Measurements from ENCODE around the gene LDB2.
"Not testable (repeated sequence)": the region's sequence is repeated elsewhere in the genome, so short reads cannot be mapped to it uniquely, and the experiment has no call there.

Gene LDB2

DNA sequence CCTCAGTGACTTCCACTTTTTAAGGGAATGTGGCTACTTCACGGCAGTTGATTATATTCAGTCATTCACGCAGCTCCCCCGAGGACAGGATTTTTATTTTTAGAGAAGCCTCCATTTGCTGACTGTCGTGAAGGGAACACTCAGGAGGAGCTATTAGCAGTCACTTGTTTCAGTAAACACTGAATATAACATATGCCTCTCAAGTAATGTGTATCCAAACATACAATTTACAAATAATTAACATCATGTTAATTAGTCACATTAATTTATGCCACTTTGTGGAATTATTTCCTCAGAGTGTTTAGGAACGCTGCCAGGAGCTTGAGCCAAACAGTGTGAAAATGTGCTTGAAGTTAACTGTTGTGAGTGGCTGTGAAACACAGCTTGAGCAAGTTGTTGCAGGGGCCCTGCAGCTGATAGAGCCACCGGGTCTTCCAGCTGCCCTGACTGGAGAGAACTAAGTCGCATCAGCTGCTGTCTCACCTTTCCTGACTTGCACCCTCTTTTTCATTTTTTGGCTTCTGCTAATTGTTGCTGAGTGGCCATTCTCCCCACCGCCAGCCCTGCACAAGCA lies 245.6 kb downstream of the LDB2 start:
- Histone ChIP-seq H3K36me3 (ENCODE audit: control insufficient read depth in 2 of 2, insufficient read depth in 2 of 2, low read length in 2 of 2) (no peaks in the 10 kb centered on the region), H3K9ac (ENCODE audit: low read depth in 1 of 2, low read length in 2 of 2) (no peak overlapping the region), H3K27me3 (ENCODE audit: control insufficient read depth in 2 of 2, insufficient read depth in 2 of 2, low read length in 2 of 2) (no peaks in the 10 kb centered on the region), H3K27ac (ENCODE audit: low read depth in 2 of 2, low read length in 2 of 2) (no peak overlapping the region), H3K4me3 (ENCODE audit: low read length in 2 of 2) (no peak overlapping the region), H3K4me1 (ENCODE audit: control insufficient read depth in 2 of 2, insufficient read depth in 2 of 2, low read length in 2 of 2) (no peaks in the 10 kb centered on the region), H3K9me3 (ENCODE audit: control insufficient read depth in 2 of 2, low read length in 2 of 2) (no peaks in the 10 kb centered on the region)

GRCh38 chr4:16646459-16646858 lies 252.0 kb downstream of the LDB2 start:
- no peak overlapping the region for H3K27ac ChIP-seq (ENCODE audit: low read depth in 2 of 2, low read length in 2 of 2)
- no peak overlapping the region for H3K4me3 ChIP-seq (ENCODE audit: low read length in 2 of 2)
- H3K9ac ChIP-seq (ENCODE audit: low read depth in 1 of 2, low read length in 2 of 2): no peak overlapping the region
- no peaks in the 10 kb centered on the region for H3K27me3 ChIP-seq (ENCODE audit: control insufficient read depth in 2 of 2, insufficient read depth in 2 of 2, low read length in 2 of 2)
- H3K4me1 ChIP-seq (ENCODE audit: control insufficient read depth in 2 of 2, insufficient read depth in 2 of 2, low read length in 2 of 2): no peaks in the 10 kb centered on the region
- no peaks in the 10 kb centered on the region for H3K36me3 ChIP-seq (ENCODE audit: control insufficient read depth in 2 of 2, insufficient read depth in 2 of 2, low read length in 2 of 2)
- no peaks in the 10 kb centered on the region for H3K9me3 ChIP-seq (ENCODE audit: control insufficient read depth in 2 of 2, low read length in 2 of 2)

DNA sequence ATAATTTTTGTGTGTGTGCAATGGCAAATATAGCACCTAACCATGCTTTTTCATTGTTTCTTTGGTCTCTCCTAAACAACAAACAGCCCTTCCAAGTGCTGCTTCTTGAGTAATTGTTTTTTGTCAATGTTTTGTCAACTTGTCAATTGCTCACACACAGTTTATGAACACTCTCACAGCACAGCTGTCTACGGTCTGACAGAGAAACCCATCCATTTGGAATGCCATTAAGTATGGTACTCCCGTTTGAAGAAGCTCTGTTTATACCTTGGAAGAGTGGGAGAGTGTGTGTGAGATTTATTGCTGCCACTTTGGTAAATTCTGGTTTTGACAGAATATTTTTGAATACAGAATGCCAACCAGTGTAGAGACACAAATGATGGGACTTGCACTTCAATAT lies 254.6 kb downstream of the LDB2 start:
- Histone ChIP-seq H3K4me3 (ENCODE audit: low read length in 2 of 2) (no peak overlapping the region), H3K4me1 (ENCODE audit: control insufficient read depth in 2 of 2, insufficient read depth in 2 of 2, low read length in 2 of 2) (no peaks in the 10 kb centered on the region), H3K9ac (ENCODE audit: low read depth in 1 of 2, low read length in 2 of 2) (no peak overlapping the region), H3K9me3 (ENCODE audit: control insufficient read depth in 2 of 2, low read length in 2 of 2) (no peaks in the 10 kb centered on the region), H3K27ac (ENCODE audit: low read depth in 2 of 2, low read length in 2 of 2) (no peak overlapping the region), H3K36me3 (ENCODE audit: control insufficient read depth in 2 of 2, insufficient read depth in 2 of 2, low read length in 2 of 2) (no peaks in the 10 kb centered on the region), H3K27me3 (ENCODE audit: control insufficient read depth in 2 of 2, insufficient read depth in 2 of 2, low read length in 2 of 2) (no peaks in the 10 kb centered on the region)

DNA sequence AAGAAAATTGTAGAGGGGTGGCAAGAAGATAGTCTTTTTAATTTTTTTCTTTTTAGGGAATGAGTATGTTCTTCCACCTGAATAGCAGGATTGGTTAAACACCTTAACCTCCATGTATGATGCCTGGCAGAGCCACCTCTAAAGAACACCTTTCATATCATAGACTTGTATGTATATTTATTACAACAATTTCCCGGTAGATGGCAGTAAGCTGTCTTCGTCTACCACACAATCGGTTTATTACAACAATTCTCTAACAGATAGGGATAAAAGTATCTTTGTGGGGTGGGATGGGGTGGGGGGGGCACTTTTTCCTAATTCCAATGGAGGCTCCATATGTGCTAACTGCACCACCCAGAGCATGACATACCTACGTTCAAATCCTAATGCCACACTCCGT lies 255.5 kb downstream of the LDB2 start:
- Histone ChIP-seq H3K27ac (ENCODE audit: low read depth in 2 of 2, low read length in 2 of 2) (no peak overlapping the region), H3K9me3 (ENCODE audit: control insufficient read depth in 2 of 2, low read length in 2 of 2) (no peaks in the 10 kb centered on the region), H3K9ac (ENCODE audit: low read depth in 1 of 2, low read length in 2 of 2) (no peak overlapping the region)

GRCh38 chr4:16641971-16642370 lies 256.5 kb downstream of the LDB2 start:
- H3K9me3 ChIP-seq (ENCODE audit: control insufficient read depth in 2 of 2, low read length in 2 of 2): no peaks in the 10 kb centered on the region
- H3K4me1 ChIP-seq (ENCODE audit: control insufficient read depth in 2 of 2, insufficient read depth in 2 of 2, low read length in 2 of 2): no peaks in the 10 kb centered on the region
- no peak overlapping the region for H3K9ac ChIP-seq (ENCODE audit: low read depth in 1 of 2, low read length in 2 of 2)
- H3K4me3 ChIP-seq (ENCODE audit: low read length in 2 of 2): no peak overlapping the region
- H3K36me3 ChIP-seq (ENCODE audit: control insufficient read depth in 2 of 2, insufficient read depth in 2 of 2, low read length in 2 of 2): no peaks in the 10 kb centered on the region
- no peaks in the 10 kb centered on the region for H3K27me3 ChIP-seq (ENCODE audit: control insufficient read depth in 2 of 2, insufficient read depth in 2 of 2, low read length in 2 of 2)
- H3K27ac ChIP-seq (ENCODE audit: low read depth in 2 of 2, low read length in 2 of 2): no peak overlapping the region

More for the DNA sequence above, 255.5 kb downstream of the LDB2 start:
- H3K4me1 ChIP-seq (ENCODE audit: control insufficient read depth in 2 of 2, insufficient read depth in 2 of 2, low read length in 2 of 2): no peaks in the 10 kb centered on the region
- H3K36me3 ChIP-seq (ENCODE audit: control insufficient read depth in 2 of 2, insufficient read depth in 2 of 2, low read length in 2 of 2): no peaks in the 10 kb centered on the region
- H3K4me3 ChIP-seq (ENCODE audit: low read length in 2 of 2): no peak overlapping the region
- no peaks in the 10 kb centered on the region for H3K27me3 ChIP-seq (ENCODE audit: control insufficient read depth in 2 of 2, insufficient read depth in 2 of 2, low read length in 2 of 2)

GRCh38 chr4:16636912-16637630 lies 261.4 kb downstream of the LDB2 start:
- Histone ChIP-seq H3K27ac (ENCODE audit: low read depth in 2 of 2, low read length in 2 of 2) (no peak overlapping the region), H3K36me3 (ENCODE audit: control insufficient read depth in 2 of 2, insufficient read depth in 2 of 2, low read length in 2 of 2) (no peaks in the 10 kb centered on the region), H3K27me3 (ENCODE audit: control insufficient read depth in 2 of 2, insufficient read depth in 2 of 2, low read length in 2 of 2) (no peaks in the 10 kb centered on the region), H3K9me3 (ENCODE audit: control insufficient read depth in 2 of 2, low read length in 2 of 2) (no peaks in the 10 kb centered on the region), H3K4me1 (ENCODE audit: control insufficient read depth in 2 of 2, insufficient read depth in 2 of 2, low read length in 2 of 2) (no peaks in the 10 kb centered on the region), H3K9ac (ENCODE audit: low read depth in 1 of 2, low read length in 2 of 2) (no peak overlapping the region), H3K4me3 (ENCODE audit: low read length in 2 of 2) (no peak overlapping the region)

GRCh38 chr4:16636304-16636703 lies 262.1 kb downstream of the LDB2 start:
- Histone ChIP-seq H3K27ac (ENCODE audit: low read depth in 2 of 2, low read length in 2 of 2) (no peak overlapping the region), H3K36me3 (ENCODE audit: control insufficient read depth in 2 of 2, insufficient read depth in 2 of 2, low read length in 2 of 2) (no peaks in the 10 kb centered on the region)

GRCh38 chr4:16629274-16629673 lies 269.2 kb downstream of the LDB2 start:
- H3K4me3 ChIP-seq (ENCODE audit: low read length in 2 of 2); H3K27ac ChIP-seq (ENCODE audit: low read depth in 2 of 2, low read length in 2 of 2); H3K27me3 ChIP-seq (ENCODE audit: control insufficient read depth in 2 of 2, insufficient read depth in 2 of 2, low read length in 2 of 2); H3K4me1 ChIP-seq (ENCODE audit: control insufficient read depth in 2 of 2, insufficient read depth in 2 of 2, low read length in 2 of 2); H3K9me3 ChIP-seq (ENCODE audit: control insufficient read depth in 2 of 2, low read length in 2 of 2); H3K9ac ChIP-seq (ENCODE audit: low read depth in 1 of 2, low read length in 2 of 2); H3K36me3 ChIP-seq (ENCODE audit: control insufficient read depth in 2 of 2, insufficient read depth in 2 of 2, low read length in 2 of 2): not testable (repeated sequence)

More at GRCh38 chr4:16636304-16636703, 262.1 kb downstream of the LDB2 start:
- no peaks in the 10 kb centered on the region for H3K27me3 ChIP-seq (ENCODE audit: control insufficient read depth in 2 of 2, insufficient read depth in 2 of 2, low read length in 2 of 2)
- H3K9me3 ChIP-seq (ENCODE audit: control insufficient read depth in 2 of 2, low read length in 2 of 2): no peaks in the 10 kb centered on the region
- H3K4me3 ChIP-seq (ENCODE audit: low read length in 2 of 2): no peak overlapping the region
- no peaks in the 10 kb centered on the region for H3K4me1 ChIP-seq (ENCODE audit: control insufficient read depth in 2 of 2, insufficient read depth in 2 of 2, low read length in 2 of 2)
- no peak overlapping the region for H3K9ac ChIP-seq (ENCODE audit: low read depth in 1 of 2, low read length in 2 of 2)

DNA sequence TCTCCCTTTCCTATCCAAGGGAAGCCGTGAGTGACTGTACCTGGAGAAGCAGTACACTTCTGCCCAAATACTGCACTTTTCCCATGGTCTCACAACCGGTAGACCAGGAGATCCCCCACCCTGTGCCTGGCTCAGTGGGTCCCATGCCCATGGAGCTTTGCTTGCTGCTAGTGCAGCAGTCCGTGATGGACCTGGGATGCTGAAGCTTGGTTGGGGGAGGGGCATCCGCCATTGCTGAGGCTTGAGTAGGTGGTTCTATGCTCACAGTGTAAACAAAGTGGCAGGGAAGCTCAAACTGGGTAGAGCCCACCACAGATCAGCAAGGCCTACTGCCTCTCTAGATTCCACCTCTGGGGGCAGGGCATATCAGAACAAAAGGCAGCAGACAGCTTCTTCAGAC lies 269.6 kb downstream of the LDB2 start:
- not testable (repeated sequence) for H3K4me1 ChIP-seq (ENCODE audit: control insufficient read depth in 2 of 2, insufficient read depth in 2 of 2, low read length in 2 of 2); H3K27ac ChIP-seq (ENCODE audit: low read depth in 2 of 2, low read length in 2 of 2); H3K27me3 ChIP-seq (ENCODE audit: control insufficient read depth in 2 of 2, insufficient read depth in 2 of 2, low read length in 2 of 2); H3K9me3 ChIP-seq (ENCODE audit: control insufficient read depth in 2 of 2, low read length in 2 of 2); H3K9ac ChIP-seq (ENCODE audit: low read depth in 1 of 2, low read length in 2 of 2); H3K36me3 ChIP-seq (ENCODE audit: control insufficient read depth in 2 of 2, insufficient read depth in 2 of 2, low read length in 2 of 2); H3K4me3 ChIP-seq (ENCODE audit: low read length in 2 of 2)

- no peak overlapping the region for H3K27ac ChIP-seq (ENCODE audit: low read depth in 2 of 2, low read length in 2 of 2)
- no peak overlapping the region for H3K4me3 ChIP-seq (ENCODE audit: low read length in 2 of 2)
- H3K27me3 ChIP-seq (ENCODE audit: control insufficient read depth in 2 of 2, insufficient read depth in 2 of 2, low read length in 2 of 2): no peaks in the 10 kb centered on the region
- H3K36me3 ChIP-seq (ENCODE audit: control insufficient read depth in 2 of 2, insufficient read depth in 2 of 2, low read length in 2 of 2): no peaks in the 10 kb centered on the region
- H3K4me1 ChIP-seq (ENCODE audit: control insufficient read depth in 2 of 2, insufficient read depth in 2 of 2, low read length in 2 of 2): no peaks in the 10 kb centered on the region
- H3K9ac ChIP-seq (ENCODE audit: low read depth in 1 of 2, low read length in 2 of 2): no peak overlapping the region
- H3K9me3 ChIP-seq (ENCODE audit: control insufficient read depth in 2 of 2, low read length in 2 of 2): no peaks in the 10 kb centered on the region
Measured at GRCh38 chr4:16627999-16628398, 270.4 kb downstream of the LDB2 start.

Data from mucosa of rectum (tissue), 2 donors.